SK-N-SH (cell line): ENCODE results near the gene AZIN2.

Experiments
- ZBTB33 ChIP-seq: IDR thresholded peaks from 2 replicates; pipeline ENCODE4 v1.4.0; 2012; ENCODE audit warnings: low read depth, borderline replicate concordance
- TF ChIP-seq, protein P1 (sequence below): fragments of 200-600 bp; sonication (generic); IDR thresholded peaks from 2 replicates; pipeline ENCODE4 v1.6.1; 2017; ENCODE audit warnings: antibody characterized with exemption, mild to moderate bottlenecking, moderate library complexity

GRCh38 chr1:33045814-33046213 is 35.1 kb upstream of the AZIN2 start:
- TF ChIP-seq, protein P1, sequence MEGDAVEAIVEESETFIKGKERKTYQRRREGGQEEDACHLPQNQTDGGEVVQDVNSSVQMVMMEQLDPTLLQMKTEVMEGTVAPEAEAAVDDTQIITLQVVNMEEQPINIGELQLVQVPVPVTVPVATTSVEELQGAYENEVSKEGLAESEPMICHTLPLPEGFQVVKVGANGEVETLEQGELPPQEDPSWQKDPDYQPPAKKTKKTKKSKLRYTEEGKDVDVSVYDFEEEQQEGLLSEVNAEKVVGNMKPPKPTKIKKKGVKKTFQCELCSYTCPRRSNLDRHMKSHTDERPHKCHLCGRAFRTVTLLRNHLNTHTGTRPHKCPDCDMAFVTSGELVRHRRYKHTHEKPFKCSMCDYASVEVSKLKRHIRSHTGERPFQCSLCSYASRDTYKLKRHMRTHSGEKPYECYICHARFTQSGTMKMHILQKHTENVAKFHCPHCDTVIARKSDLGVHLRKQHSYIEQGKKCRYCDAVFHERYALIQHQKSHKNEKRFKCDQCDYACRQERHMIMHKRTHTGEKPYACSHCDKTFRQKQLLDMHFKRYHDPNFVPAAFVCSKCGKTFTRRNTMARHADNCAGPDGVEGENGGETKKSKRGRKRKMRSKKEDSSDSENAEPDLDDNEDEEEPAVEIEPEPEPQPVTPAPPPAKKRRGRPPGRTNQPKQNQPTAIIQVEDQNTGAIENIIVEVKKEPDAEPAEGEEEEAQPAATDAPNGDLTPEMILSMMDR, result no peak
- TF ChIP-seq ZBTB33, result no peak
